Endometrial microvascular endothelial cells (primary cell): ENCODE data around the gene CRTC2. TPM values are rescaled to one million over a fixed set of nuclear protein-coding genes. Genes with fewer than 3 reads are reported as not detected.

Experiments used
- in situ Hi-C: cut with HindIII; loops from 2 replicates; pipeline ENCODE4 v1.10.0; 2017; ENCODE audit warnings: low sequenced_read_pairs, low pct_unique_long_range_greater_than_20kb; ENCODE audit errors: inconsistent ontology term
- total RNA-seq: library from RNA; depleted of rRNA; stranded (reverse); fragments of >200 nt; gene quantifications from one replicate; pipeline ENCODE4 v1.2.3, GENCODE V29; 2015; ENCODE audit errors: inconsistent ontology term

CRTC2 gene
- total RNA-seq, 1 donor from 2014 or later: 17.7 TPM

GRCh38 chr1:153936011-153936802 is 22.2 kb downstream of the CRTC2 start:
- in situ Hi-C loops: no loop called here

- in situ Hi-C loops: no loop called here
Observed at GRCh38 chr1:153934746-153935145, 23.7 kb downstream of the CRTC2 start.

GRCh38 chr1:153933955-153934354 is 24.5 kb downstream of the CRTC2 start:
- in situ Hi-C loops: no loop called here

- in situ Hi-C loops: no loop called here
Observed at GRCh38 chr1:153933430-153933829, 25.0 kb downstream of the CRTC2 start.

GRCh38 chr1:153932156-153933131 is 26.0 kb downstream of the CRTC2 start:
- in situ Hi-C loops: no loop called here

- in situ Hi-C loops: no loop called here
Observed at GRCh38 chr1:153929981-153930948, 28.1 kb downstream of the CRTC2 start.

- in situ Hi-C loops: no loop called here
Observed at GRCh38 chr1:153929426-153929825, 29.0 kb downstream of the CRTC2 start.

GRCh38 chr1:153928791-153929341 is 29.5 kb downstream of the CRTC2 start:
- in situ Hi-C loops: no loop called here

GRCh38 chr1:153928245-153928644 is 30.2 kb downstream of the CRTC2 start:
- in situ Hi-C loops: no loop called here

GRCh38 chr1:153926405-153926804 is 32.0 kb downstream of the CRTC2 start:
- in situ Hi-C loops: no loop called here

GRCh38 chr1:153922972-153923925 is 35.2 kb downstream of the CRTC2 start, which contains the start of gene GATAD2B:
Gene GATAD2B, minus strand, starts transcription at chr1:153922972. Its CDS starts 94,625 bp downstream, at chr1:153828347.
- in situ Hi-C loops: no loop called here

GRCh38 chr1:153922076-153922971 is 36.1 kb downstream of the CRTC2 start:
- in situ Hi-C loops: no loop called here

GRCh38 chr1:153921803-153922075 is 36.7 kb downstream of the CRTC2 start:
- in situ Hi-C loops: no loop called here

- in situ Hi-C loops: no loop called here
Observed at GRCh38 chr1:153921080-153921802, 37.2 kb downstream of the CRTC2 start.

GRCh38 chr1:153919876-153920852 is 38.2 kb downstream of the CRTC2 start:
- in situ Hi-C loops: no loop called here
